Progenitor cell of endocrine pancreas (in vitro differentiated cells): Measurements from ENCODE around the gene ZG16B. TPM values are rescaled to one million over a fixed set of nuclear protein-coding genes. Genes with fewer than 3 reads are reported as not detected.
A peak's percentile ranks its signal among the peaks of the same experiment; 100 is the strongest.

Experiments
- DNase-seq: peaks from one replicate; pipeline ENCODE4 v3.0.0; 2021; ENCODE audit warnings: low spot score; ENCODE audit not compliant: unreplicated experiment
- H3K27ac Mint-ChIP-seq: 2 replicates; pipeline ENCODE4 v1.8.0; 2021; ENCODE audit warnings: mild to moderate bottlenecking, moderate library complexity, mixed read lengths
- H3K27me3 Mint-ChIP-seq: 2 replicates; pipeline ENCODE4 v1.8.0; 2021; ENCODE audit warnings: mixed read lengths
- H3K36me3 Mint-ChIP-seq: 2 replicates; pipeline ENCODE4 v1.8.0; 2022; ENCODE audit warnings: mixed read lengths; ENCODE audit not compliant: insufficient read depth
- H3K4me1 Mint-ChIP-seq: 2 replicates; pipeline ENCODE4 v1.8.0; 2021; ENCODE audit warnings: low read depth, mixed read lengths
- H3K4me3 Mint-ChIP-seq: 2 replicates; pipeline ENCODE4 v1.8.0; 2021; ENCODE audit warnings: low read depth, mild to moderate bottlenecking, moderate library complexity, mixed read lengths
- H3K9me3 Mint-ChIP-seq: 2 replicates; pipeline ENCODE4 v1.8.0; 2021; ENCODE audit warnings: low read depth, mixed read lengths
- long read RNA-seq: library from polyadenylated mRNA; unstranded; transcript quantifications from one replicate; pipeline ENCODE4 v2.0.0, GENCODE V29; 2020
- total RNA-seq: library from RNA; stranded (reverse); gene quantifications from 2 replicates; pipeline ENCODE4 v1.2.1, GENCODE V29; 2021
- TF ChIP-seq, protein P1 (sequence below): fragments of 200-600 bp; sonication (generic); IDR thresholded peaks from one replicate; pipeline ENCODE4 v1.5.0; 2021; ENCODE audit warnings: antibody characterized with exemption, mild to moderate bottlenecking; ENCODE audit not compliant: unreplicated experiment

Gene ZG16B, protein sequence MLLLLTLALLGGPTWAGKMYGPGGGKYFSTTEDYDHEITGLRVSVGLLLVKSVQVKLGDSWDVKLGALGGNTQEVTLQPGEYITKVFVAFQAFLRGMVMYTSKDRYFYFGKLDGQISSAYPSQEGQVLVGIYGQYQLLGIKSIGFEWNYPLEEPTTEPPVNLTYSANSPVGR
- total RNA-seq, result not detected in 2 replicates
- long read RNA-seq, result 0 reads

DNA sequence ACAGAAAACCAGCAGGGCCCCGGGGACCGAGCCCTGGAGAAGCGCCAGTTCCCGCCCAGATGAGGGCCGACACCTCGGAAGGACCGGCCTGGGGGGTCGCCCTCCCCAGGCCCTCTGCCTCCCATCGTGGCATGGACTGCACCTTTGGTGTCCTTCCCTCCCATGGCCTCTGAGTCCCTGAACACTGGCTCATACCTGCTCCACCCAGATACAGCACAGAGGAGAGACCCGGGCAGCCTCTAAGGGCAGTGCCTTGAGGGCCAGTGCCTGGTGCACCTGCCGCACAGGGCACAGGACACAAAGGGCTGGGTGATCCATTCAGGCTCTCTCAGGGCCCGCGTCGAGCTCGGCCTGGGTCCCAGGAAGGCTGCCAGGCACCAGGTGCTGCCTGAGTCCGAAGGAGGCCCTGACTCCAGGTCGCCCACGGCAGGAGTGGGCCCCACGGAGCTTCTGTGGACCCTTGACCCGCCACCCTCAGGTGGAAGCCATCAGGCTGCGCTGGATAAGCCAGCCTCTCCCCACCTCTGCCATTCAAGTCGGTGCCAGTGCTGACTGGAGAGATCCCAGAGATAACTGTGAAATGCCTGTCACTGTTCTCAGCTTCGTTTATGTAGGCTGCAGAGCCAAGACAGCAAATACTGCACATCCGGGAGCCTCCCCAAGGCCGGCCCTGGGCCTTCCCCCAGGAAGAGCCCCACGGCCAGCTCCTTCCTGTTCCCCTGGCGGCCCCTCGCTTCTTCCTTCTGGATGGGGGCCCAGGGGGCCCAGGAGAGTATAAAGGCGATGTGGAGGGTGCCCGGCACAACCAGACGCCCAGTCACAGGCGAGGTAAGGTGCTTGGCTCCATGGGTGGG lies at the start of gene ZG16B:
TSS of gene ZG16B (plus strand) at position 803 of the 854 bp plus-strand sequence. CDS start 139 bp downstream, outside the sequence.
- peaks cover 4% of the 10 kb centered on the region for H3K27me3 Mint-ChIP-seq
- H3K4me1 Mint-ChIP-seq, result no peaks in the 10 kb centered on the region
- no peak within 1 kb of the TSS for H3K27ac Mint-ChIP-seq
- DNase-seq, result no peak
- no peak within 1 kb of the TSS for H3K4me3 Mint-ChIP-seq
- no peaks in the 10 kb centered on the region for H3K9me3 Mint-ChIP-seq
- TF ChIP-seq, protein P1, sequence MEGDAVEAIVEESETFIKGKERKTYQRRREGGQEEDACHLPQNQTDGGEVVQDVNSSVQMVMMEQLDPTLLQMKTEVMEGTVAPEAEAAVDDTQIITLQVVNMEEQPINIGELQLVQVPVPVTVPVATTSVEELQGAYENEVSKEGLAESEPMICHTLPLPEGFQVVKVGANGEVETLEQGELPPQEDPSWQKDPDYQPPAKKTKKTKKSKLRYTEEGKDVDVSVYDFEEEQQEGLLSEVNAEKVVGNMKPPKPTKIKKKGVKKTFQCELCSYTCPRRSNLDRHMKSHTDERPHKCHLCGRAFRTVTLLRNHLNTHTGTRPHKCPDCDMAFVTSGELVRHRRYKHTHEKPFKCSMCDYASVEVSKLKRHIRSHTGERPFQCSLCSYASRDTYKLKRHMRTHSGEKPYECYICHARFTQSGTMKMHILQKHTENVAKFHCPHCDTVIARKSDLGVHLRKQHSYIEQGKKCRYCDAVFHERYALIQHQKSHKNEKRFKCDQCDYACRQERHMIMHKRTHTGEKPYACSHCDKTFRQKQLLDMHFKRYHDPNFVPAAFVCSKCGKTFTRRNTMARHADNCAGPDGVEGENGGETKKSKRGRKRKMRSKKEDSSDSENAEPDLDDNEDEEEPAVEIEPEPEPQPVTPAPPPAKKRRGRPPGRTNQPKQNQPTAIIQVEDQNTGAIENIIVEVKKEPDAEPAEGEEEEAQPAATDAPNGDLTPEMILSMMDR, result no peak
- H3K36me3 Mint-ChIP-seq, result no peaks in the 10 kb centered on the region

DNA sequence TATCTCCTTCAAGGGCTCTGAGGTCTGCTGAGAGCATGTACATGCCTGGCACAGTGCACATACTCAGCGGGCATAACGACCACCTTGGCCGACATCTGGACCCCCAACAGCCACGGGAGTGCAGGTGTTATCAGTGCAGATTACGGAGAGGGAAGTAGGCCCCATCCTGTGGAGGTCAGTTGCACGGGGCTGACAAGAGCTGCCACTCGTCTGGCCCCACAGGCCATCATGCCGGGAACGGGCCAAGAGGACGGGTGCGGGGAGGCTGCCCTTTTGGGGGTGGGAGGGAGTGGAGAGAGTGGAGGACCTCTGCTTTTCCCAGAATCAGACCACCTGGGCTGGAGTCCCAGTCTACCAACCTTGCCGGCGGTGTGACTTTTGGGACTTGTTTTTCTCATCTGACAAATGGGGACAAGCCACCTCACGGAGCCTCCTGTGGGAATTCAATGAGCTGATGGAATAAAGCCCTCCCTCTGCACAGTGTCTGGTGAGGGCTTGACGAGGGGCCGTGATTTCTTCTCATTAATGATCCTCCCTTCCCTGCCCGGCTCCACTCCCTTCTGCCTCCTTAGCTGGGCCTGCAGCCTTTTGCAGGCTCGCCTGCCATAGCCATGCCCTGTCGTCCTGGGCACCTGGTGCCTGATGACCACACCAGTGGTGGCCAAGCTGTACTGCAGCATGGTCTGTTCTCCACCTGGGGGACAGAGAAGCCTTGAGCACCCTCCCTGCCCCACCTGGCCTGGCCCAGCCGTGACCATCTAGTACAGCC lies 47.3 kb upstream of the ZG16B start:
- TF ChIP-seq, protein P1, result peak; percentile 28
- Mint-ChIP-seq H3K4me3 (no peak overlapping the region), H3K27me3 (peaks cover 3% of the 10 kb centered on the region), H3K27ac (no peak overlapping the region), H3K36me3 (no peaks in the 10 kb centered on the region), H3K9me3 (no peaks in the 10 kb centered on the region), H3K4me1 (peaks cover 17% of the 10 kb centered on the region)
- no peak for DNase-seq

DNA sequence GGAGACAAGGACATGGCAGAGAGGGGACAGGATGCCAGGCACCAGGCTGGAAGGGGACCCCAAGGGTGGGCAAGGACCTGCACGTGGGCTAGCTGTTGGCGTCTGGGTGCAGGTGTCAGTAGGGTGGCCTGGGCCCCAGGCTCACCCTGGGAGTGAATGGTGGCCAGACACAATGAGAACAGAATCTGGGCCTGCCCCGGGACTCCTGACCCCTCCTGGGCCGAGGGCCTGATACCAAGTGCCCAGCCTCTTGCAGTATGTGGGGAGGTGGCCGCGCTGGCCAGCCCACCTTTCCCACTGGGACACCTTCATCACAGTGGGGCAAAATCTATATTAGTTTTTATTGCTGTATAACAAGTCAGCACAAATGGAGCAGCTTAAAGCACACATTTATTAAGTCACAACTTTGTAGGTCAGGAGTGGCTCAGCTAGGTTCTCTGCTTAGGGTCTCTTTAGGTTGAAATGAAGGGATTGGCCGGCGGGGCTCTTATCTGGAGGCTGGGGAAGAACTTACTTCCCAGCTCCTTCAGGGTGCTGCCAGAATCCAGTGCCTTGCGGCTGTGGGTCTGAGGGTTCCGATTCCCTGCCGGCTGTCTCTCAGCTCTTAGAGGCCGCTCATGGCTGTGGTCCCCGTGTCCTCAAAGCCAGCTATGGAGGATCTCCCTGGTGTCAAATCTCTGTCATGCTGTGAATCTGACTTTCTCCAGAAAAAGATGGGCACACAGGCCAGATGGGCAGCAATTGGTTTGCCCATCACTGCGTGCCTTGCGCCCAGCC lies 46.3 kb upstream of the ZG16B start:
- H3K27ac Mint-ChIP-seq, result no peak overlapping the region
- no peaks in the 10 kb centered on the region for H3K9me3 Mint-ChIP-seq
- H3K4me1 Mint-ChIP-seq, result peaks cover 8% of the 10 kb centered on the region
- no peaks in the 10 kb centered on the region for H3K36me3 Mint-ChIP-seq
- no peak for DNase-seq
- H3K4me3 Mint-ChIP-seq, result no peak overlapping the region
- TF ChIP-seq, protein P1, result no peak
- peaks cover 3% of the 10 kb centered on the region for H3K27me3 Mint-ChIP-seq

DNA sequence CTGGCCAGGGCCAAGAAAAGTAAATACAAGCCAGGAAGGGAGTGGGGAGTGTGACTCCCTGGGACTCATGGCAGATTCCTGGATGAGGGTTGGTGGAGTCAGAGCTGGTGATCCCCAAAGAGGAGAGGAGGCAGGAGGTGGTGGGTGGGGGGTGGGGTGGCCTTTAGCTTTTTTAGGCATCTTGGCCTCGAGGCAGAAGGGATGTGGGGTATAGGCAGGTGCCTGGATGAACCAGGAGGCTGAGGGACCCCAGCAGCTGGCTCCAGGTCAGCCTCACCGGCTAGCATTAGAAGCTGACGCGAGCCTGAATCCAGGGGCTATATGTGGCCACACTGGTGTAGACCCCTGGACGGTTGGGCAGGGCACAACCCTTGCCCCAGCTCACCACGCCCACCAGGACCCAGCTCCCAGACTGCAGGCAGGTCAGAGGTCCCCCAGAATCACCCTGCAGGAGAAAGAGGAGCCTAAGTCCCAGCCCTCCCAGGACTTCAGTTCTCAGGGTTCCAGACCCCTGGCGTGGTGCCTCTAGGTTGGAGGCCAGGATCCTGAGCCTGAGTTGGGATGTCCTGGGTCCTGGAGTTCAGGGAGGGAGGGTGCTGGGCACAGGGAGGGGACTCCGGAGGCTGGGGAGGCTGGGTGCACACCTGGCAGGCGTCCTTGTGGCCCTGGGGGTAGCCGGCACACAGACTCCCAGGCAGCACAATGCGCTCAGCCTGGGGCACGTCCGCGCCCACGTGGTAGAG lies 45.6 kb upstream of the ZG16B start:
- TF ChIP-seq, protein P1, result no peak

More for the DNA sequence above, 45.6 kb upstream of the ZG16B start:
- no peak for DNase-seq
- Mint-ChIP-seq H3K27ac (no peak overlapping the region), H3K36me3 (no peaks in the 10 kb centered on the region), H3K9me3 (no peaks in the 10 kb centered on the region), H3K4me3 (no peak overlapping the region), H3K4me1 (peaks cover 8% of the 10 kb centered on the region), H3K27me3 (peaks cover 3% of the 10 kb centered on the region)
